Measurements from ENCODE around the gene INSYN1.

Gene INSYN1

GRCh38 chr15:73777741-73778140 lies 24.6 kb upstream of the INSYN1 start:
- no peaks in the 10 kb centered on the region for H3K9me3 ChIP-seq (ENCODE audit: insufficient read depth, low read length, severe bottlenecking)
- H3K4me3 ChIP-seq (ENCODE audit: low read depth in 1 of 2, low read length in 2 of 2): no peak overlapping the region
- no peaks in the 10 kb centered on the region for H3K4me1 ChIP-seq (ENCODE audit: insufficient read depth, low read length)
- H3K9ac ChIP-seq (ENCODE audit: low read depth, low read length): no peak overlapping the region
- H3K27me3 ChIP-seq (ENCODE audit: insufficient read depth, low read length, poor library complexity): peaks cover 3% of the 10 kb centered on the region
- DNase-seq: no peak
- ATAC-seq (ENCODE audit: insufficient read depth, low read depth): no peak
- no peak for TF ChIP-seq EZH2 (IDR thresholded peaks at IDR 0.05; ENCODE audit: borderline replicate concordance, low read depth, low read length, severe bottlenecking)
- no peak for TF ChIP-seq CTCF (IDR thresholded peaks at IDR 0.05; ENCODE audit: borderline replicate concordance, extremely low read depth, low read length, poor library complexity, severe bottlenecking)
- H3K79me2 ChIP-seq (ENCODE audit: insufficient read depth, low read length): no peaks in the 10 kb centered on the region
- no peaks in the 10 kb centered on the region for H4K20me1 ChIP-seq (ENCODE audit: insufficient read depth, low read length)
- no peak overlapping the region for H2AFZ ChIP-seq (ENCODE audit: low read depth, low read length)
- no peak overlapping the region for H3K4me2 ChIP-seq (ENCODE audit: insufficient read depth, low read length)
- H3K27ac ChIP-seq (ENCODE audit: low read length): no peak overlapping the region
- no peaks in the 10 kb centered on the region for H3K36me3 ChIP-seq (ENCODE audit: insufficient read depth, low read length)

- no peak for ATAC-seq (ENCODE audit: insufficient read depth, low read depth)
- H4K20me1 ChIP-seq (ENCODE audit: insufficient read depth, low read length): no peaks in the 10 kb centered on the region
- peaks cover 3% of the 10 kb centered on the region for H3K27me3 ChIP-seq (ENCODE audit: insufficient read depth, low read length, poor library complexity)
- no peaks in the 10 kb centered on the region for H3K36me3 ChIP-seq (ENCODE audit: insufficient read depth, low read length)
- no peaks in the 10 kb centered on the region for H3K4me1 ChIP-seq (ENCODE audit: insufficient read depth, low read length)
- TF ChIP-seq CTCF (IDR thresholded peaks at IDR 0.05; ENCODE audit: borderline replicate concordance, extremely low read depth, low read length, poor library complexity, severe bottlenecking): no peak
- no peak for TF ChIP-seq EZH2 (IDR thresholded peaks at IDR 0.05; ENCODE audit: borderline replicate concordance, low read depth, low read length, severe bottlenecking)
- H3K79me2 ChIP-seq (ENCODE audit: insufficient read depth, low read length): no peaks in the 10 kb centered on the region
- H3K27ac ChIP-seq (ENCODE audit: low read length): no peak overlapping the region
- no peaks in the 10 kb centered on the region for H3K9me3 ChIP-seq (ENCODE audit: insufficient read depth, low read length, severe bottlenecking)
- no peak overlapping the region for H3K4me2 ChIP-seq (ENCODE audit: insufficient read depth, low read length)
- no peak overlapping the region for H3K9ac ChIP-seq (ENCODE audit: low read depth, low read length)
- H3K4me3 ChIP-seq (ENCODE audit: low read depth in 1 of 2, low read length in 2 of 2): no peak overlapping the region
- H2AFZ ChIP-seq (ENCODE audit: low read depth, low read length): no peak overlapping the region
- DNase-seq: no peak
Measured at GRCh38 chr15:73773428-73773827, 20.3 kb upstream of the INSYN1 start.

- DNase-seq (no peak), ATAC-seq (ENCODE audit: insufficient read depth, low read depth) (no peak)
- Histone ChIP-seq H3K4me2 (ENCODE audit: insufficient read depth, low read length) (no peak overlapping the region), H3K4me1 (ENCODE audit: insufficient read depth, low read length) (no peaks in the 10 kb centered on the region), H3K27ac (ENCODE audit: low read length) (no peak overlapping the region), H4K20me1 (ENCODE audit: insufficient read depth, low read length) (no peaks in the 10 kb centered on the region), H3K36me3 (ENCODE audit: insufficient read depth, low read length) (no peaks in the 10 kb centered on the region), H3K27me3 (ENCODE audit: insufficient read depth, low read length, poor library complexity) (peaks cover 3% of the 10 kb centered on the region), H3K9me3 (ENCODE audit: insufficient read depth, low read length, severe bottlenecking) (no peaks in the 10 kb centered on the region), H2AFZ (ENCODE audit: low read depth, low read length) (no peak overlapping the region), H3K4me3 (ENCODE audit: low read depth in 1 of 2, low read length in 2 of 2) (no peak overlapping the region), H3K79me2 (ENCODE audit: insufficient read depth, low read length) (no peaks in the 10 kb centered on the region), H3K9ac (ENCODE audit: low read depth, low read length) (no peak overlapping the region)
- no peak for TF ChIP-seq CTCF (IDR thresholded peaks at IDR 0.05; ENCODE audit: borderline replicate concordance, extremely low read depth, low read length, poor library complexity, severe bottlenecking)
- no peak for TF ChIP-seq EZH2 (IDR thresholded peaks at IDR 0.05; ENCODE audit: borderline replicate concordance, low read depth, low read length, severe bottlenecking)
Measured at GRCh38 chr15:73771385-73772045, 18.4 kb upstream of the INSYN1 start.
